ENCODE data around the gene CFAP299.
"Not testable (repeated sequence)": the region's sequence is repeated elsewhere in the genome, so short reads cannot be mapped to it uniquely, and the experiment has no call there.

CFAP299 gene

GRCh38 chr4:80331693-80332092 lies 3.8 kb upstream of the CFAP299 start:
- no peak for DNase-seq

DNA sequence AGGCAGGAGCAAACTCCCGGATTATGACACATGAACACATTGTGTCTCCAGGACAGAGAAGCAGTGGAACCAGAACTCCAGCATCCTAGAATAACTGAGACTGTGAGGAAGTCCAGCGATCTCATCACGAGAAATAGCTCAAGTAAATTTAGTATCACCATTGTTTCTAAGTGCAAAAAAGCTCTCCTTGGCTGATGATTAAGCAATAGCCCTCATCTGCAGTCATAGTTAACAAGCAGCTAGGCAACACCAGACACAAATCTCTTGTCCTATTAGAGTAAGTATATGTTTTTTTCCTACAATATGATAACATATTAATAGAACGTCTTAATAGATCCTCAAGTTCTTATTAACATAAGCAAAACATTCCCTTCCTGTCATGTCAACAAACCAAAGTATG lies 2.4 kb upstream of the CFAP299 start:
- DNase-seq, result no peak

GRCh38 chr4:80334568-80334967 lies 962 bp upstream of the CFAP299 start:
- no peak for DNase-seq

- no peak for DNase-seq
These were observed 340 bp upstream of the CFAP299 start for GRCh38 chr4:80335226-80335553.

DNA sequence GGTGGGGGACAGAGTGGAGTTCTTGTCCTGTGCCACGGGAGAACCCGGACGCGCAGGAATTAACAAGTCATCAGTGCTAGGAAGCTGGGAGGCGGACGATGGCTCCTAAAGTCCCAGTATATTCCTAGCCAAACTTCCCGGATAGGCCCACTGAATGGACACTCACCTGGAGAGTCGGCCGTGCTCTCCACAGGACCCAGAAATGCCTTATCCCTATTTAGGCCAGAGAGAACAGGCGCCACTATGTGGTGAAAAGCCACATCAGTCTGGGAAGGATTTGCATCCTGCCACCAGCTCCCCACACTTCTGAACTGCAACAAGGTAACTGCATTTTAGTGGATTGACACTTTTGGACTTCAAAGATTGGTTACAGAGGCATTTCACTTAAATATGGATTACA lies 1.1 kb downstream of the CFAP299 start:
- DNase-seq, result peak in 3 of 56 donors; percentile 1 to 15 (median 2)

DNA sequence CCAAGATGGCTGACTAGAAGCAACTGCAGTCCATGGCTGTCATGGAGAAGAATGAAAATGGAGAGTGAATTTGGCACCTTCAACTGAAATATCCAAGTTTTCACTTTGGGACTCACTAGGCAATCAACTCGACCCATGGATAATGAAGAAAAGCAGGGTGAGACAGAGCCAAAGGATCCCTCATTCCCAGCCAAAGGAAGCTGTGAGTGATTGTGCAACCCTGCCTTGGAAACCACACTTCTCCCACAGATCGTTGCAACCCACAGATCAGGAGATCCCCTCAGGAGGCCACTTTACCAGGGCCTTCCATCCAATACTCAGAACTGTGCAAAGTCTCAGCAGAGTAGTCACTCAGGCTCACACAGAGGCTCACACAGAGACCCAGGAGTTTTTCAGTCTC lies 4.5 kb downstream of the CFAP299 start:
- DNase-seq, result no peak

DNA sequence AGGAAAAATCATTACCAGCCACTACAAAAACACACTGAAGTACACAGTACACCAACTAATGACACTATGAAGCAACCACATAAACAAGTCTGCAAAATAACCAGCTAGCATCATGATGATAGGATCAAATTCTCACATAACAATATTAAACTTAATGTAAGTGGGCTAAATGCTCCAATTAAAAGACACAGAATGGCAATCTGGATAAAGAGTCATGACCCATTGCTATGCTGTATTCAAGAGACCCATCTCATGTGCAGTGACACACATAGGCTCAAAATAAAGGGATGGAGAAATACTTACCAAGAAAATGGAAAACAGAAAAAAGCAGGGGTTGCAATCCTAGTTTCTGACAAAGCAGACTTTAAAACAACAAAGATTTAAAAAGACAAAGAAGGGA lies 7.2 kb downstream of the CFAP299 start:
- DNase-seq, result not testable (repeated sequence)

DNA sequence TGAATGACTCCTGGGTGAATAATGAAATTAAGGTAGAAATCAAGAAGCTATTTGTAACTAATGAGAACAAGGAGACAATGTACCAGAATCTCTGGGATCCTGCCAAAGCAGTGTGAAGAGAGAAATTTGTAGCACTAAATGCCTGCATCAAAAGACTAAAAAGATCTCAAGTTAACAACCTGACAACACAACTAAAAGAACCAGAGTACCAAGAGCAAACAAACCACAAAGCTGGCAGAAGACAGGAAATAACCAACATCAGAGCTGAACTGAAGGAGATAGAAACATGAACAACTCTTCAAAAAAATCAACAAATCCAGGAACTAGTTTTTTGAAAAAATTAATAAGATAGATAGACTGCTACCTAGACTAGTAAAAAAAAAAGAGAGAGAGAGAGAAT lies 8.4 kb downstream of the CFAP299 start:
- DNase-seq, result no peak

DNA sequence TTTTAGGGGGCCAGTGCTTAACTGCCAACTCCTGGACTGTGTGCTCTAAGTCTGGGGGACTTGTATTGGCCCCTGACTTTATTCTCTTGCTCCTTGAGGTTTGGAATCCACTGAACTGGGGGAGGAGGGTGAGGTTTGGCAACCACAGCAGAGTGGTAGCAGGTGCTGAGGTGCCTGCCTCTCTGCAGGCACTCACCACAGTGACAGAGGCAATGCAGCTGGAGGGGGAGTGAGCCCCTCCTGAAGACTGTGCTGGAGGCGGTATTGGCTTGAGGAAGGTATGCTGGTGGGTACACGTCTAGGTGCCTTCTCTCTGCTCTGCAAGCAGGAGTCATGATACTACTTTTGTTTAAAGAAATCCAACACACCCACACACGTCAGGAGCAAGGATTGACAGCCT lies 24.6 kb downstream of the CFAP299 start:
- DNase-seq, result no peak

- no peak for DNase-seq
These were observed 25.4 kb downstream of the CFAP299 start for GRCh38 chr4:80360900-80361299.

DNA sequence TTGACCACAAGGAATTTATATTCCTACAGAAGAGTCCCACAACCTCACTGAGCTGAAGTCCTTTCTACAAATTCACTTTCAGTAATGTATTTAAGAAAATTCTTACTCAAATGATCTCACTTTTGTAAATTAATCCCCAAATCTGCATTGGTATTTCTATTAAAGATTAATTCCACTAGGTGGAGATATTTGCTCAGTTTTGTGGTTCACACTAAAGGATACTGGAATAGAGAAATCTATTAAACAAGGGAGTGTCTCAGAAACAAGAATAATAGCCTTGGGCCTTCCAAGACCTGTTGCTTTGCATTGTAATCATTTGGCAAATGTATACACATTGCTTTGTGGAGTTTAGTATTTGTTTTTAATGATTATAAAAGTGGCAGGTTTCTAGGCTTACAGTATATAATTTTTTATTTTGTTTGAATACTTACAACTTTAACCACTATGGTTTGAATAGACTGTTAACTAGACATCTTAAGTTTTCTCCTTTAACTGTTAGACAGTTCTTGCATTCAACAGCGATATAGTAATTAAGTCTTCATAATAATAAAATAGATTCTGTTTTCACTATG lies 25.9 kb downstream of the CFAP299 start:
- DNase-seq, result peak in 1 of 56 donors; percentile 13

- DNase-seq, result peak in 16 of 56 donors; percentile 2 to 40 (median 10)
These were observed 27.1 kb downstream of the CFAP299 start for GRCh38 chr4:80362578-80363181.

DNA sequence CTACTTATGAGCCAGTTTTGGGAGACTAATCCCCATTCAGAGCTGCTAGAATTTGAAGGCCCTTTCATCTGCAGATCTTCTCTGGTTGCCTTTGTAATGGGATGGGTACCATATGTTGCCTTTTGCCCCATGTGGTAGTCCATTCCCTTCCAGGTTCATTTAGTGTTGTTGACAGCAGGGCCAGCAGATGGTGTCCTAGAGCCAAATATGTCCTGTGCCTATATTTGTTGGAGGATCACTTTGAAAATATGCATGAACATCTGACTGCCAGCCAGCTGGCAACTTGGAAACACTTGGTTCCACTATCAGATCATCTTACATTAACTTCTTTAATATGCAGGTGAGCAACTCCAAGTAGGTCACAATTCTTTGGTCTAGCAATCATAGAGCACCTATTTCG lies 30.4 kb downstream of the CFAP299 start:
- DNase-seq, result peak in 1 of 56 donors; percentile 5

GRCh38 chr4:80367737-80368136 lies 32.2 kb downstream of the CFAP299 start:
- DNase-seq, result no peak

DNA sequence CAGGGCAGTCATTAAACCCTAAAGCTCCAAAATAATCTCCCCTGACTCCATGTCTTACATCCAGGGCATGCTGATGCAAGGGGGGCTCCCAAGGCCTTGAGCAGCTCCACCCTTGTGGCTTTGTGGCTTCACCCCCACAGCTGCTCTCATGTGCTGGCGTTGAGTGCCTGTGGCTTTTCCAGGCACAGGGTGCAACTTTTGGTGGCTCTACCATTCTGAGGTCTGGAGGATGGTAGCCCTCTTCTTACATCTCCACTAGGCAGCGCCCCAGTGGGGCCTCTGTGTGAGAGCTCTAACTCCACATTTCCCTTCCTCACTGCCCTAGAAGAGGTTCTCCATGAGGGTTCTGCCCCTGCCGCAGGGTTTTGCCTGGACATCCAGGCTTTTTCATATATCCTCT lies 35.1 kb downstream of the CFAP299 start:
- DNase-seq, result no peak

- DNase-seq, result no peak
These were observed 35.5 kb downstream of the CFAP299 start for GRCh38 chr4:80371046-80371445.

DNA sequence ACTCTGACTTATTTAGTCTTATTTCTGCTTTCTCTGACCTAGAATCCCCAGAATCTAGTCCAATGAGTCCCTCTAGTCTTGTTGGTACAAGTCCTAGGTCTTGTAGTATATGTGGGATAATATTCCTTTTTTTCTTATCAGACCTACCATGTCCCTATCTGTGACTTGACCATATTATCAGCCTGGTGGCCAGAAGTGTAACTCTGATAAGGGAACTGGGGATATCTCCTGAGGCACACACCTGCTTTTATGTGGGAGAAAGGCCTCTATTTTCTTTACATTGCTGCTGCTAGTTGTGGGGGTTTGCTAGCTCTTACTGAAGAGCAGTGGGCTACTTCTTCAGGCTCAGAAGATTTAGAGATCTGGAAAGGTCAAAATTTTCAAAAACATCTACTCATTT lies 38.6 kb downstream of the CFAP299 start:
- DNase-seq, result no peak

DNA sequence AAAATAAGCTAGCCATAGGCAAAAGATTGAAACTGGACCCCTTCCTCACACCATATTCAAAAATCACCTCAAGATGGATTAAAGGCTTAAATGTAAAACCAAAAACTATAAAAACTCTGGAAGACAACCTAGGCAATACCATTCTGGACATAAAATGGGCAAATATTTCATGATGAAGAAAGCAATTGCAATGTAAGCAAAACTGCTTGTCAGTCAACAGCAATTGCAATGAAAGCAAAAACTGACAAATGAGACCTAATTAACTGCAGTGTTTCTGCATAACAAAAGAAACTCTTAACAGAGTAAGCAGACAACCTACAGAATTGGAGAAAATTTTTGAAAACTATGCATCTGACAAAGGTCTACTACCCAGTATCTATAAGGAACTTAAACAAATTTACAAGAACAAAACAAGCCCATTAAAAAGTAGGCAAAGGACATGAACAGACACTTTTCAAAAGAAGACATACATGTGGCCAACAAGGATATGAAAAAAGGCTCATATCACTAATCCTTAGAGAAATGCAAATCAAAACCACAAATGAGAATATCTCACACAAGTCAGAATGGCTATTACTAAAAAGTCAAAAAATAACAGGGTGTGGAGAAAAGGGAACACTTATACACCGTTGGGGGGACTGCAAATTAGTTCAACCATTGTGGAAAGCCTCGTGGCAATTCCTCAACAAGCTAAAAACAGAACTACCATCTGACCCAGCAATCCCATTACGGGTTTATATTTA lies 46.7 kb downstream of the CFAP299 start:
- DNase-seq, result no peak

DNA sequence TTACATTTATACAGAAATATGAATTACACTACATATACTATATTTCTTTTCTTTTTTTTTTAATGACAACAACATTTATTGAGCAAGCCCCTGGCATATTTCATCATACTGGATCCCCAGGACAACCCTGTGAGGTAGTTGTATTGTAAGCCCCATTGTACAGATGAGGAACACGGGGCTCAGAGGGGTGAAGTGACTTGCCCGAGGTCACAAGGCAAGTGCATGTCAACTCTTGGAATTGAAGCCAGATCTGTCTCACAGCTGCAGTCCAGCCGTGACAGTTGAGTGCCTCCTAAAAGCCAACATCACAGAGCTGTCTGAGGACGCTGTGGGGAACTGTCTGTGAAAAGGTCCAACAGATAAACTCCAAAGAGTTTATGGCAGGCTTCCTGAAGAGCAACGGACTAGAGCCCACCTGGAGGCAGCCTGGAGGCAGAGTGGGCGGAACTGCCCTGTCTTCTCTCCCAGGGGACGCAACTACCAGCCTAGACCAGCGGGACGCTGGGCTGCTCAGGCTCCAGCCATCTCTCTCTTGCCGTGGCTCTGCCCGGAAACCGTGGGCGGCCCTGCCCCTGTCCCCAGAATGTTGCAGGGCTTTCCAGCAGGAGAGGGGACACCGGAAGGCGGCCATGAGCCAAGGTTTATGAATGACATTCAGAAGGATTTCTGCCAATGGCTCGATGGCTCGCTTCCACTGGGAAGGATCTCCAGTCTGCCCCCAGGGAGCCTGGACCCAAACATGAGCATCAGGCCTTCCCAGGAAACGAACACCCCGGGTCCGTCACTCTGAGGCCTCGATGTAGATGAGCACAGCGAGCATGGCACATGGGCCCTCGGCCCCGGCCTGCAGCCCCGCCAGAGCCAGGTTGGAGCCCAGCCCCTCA lies 50.1 kb downstream of the CFAP299 start:
- DNase-seq, result no peak

DNA sequence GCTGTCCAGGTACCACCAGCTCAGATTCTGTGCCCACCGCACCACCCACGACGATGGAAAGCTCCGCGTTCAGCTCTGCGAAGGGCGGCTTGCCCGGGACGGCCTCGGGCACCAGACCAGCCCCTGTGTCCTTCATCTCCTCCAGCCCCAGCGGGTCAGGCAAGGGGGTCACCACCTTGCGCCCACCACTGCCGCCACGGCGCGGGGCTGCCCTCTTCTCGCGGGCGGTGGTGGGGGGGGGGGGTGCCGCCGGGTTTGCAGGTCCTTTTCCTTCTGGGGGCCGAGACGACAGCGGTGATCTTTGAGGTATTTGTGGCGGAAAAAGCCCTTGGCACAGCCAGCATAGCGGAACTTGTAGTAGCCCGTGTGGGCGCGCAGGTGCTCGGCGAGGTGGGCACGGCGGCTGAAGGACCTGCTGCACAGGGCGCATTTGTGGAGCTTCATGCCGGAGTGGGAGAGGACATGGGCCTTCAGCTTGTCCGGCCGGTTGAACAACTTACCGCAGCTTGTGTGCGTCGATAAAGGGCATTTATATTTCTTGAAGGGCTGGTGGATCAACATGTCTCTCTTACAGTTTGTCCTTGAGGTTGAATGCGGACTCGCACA lies 50.9 kb downstream of the CFAP299 start:
- no peak for DNase-seq
